Activated CD4-positive, alpha-beta T cell treated with anti-CD3 and anti-CD28 coated beads for 24 hours (primary cell): ENCODE measurements around the gene STOML3.
"Not testable (repeated sequence)": the region's sequence is repeated elsewhere in the genome, so short reads cannot be mapped to it uniquely, and the experiment has no call there.

Experiments used
- DNase-seq, 2 donors: peaks; one replicate each; pipeline ENCODE4 v3.0.0-alpha.2; 2020; ENCODE audit warnings: low read depth in 2 of 2

The STOML3 gene

GRCh38 chr13:38990693-38991092 is at the start of gene STOML3:
Gene STOML3, minus strand, starts transcription at chr13:38990831. Its CDS starts 110 bp downstream, at chr13:38990721.
- DNase-seq: no peak

- DNase-seq: no peak
Observed at GRCh38 chr13:39040206-39040605, 49.6 kb upstream of the STOML3 start.

- DNase-seq: no peak
Observed at GRCh38 chr13:39039041-39039440, 48.4 kb upstream of the STOML3 start.

- DNase-seq: peak; percentile 19 to 23
Observed at GRCh38 chr13:39038569-39039030, 48.0 kb upstream of the STOML3 start.

GRCh38 chr13:39037880-39038568 is 47.4 kb upstream of the STOML3 start, which contains the start of the genes NHLRC3 and PROSER1:
Gene NHLRC3, plus strand, starts transcription at chr13:39038456. Its CDS starts 184 bp downstream, at chr13:39038640.
Gene PROSER1, minus strand, starts transcription at chr13:39038089. Its CDS starts 847 bp downstream, at chr13:39037242.
- peak; percentile 63 to 69 for DNase-seq

- DNase-seq: no peak
Observed at GRCh38 chr13:39037410-39037879, 46.8 kb upstream of the STOML3 start.

- no peak for DNase-seq
Observed at GRCh38 chr13:39036212-39036611, 45.6 kb upstream of the STOML3 start.

GRCh38 chr13:39035799-39036198 is 45.2 kb upstream of the STOML3 start:
- DNase-seq: no peak

- DNase-seq: no peak
Observed at GRCh38 chr13:39035204-39035603, 44.6 kb upstream of the STOML3 start.

- no peak for DNase-seq
Observed at GRCh38 chr13:39034085-39034484, 43.5 kb upstream of the STOML3 start.

- DNase-seq: no peak
Observed at GRCh38 chr13:39032150-39032549, 41.5 kb upstream of the STOML3 start.

- no peak for DNase-seq
Observed at GRCh38 chr13:39025433-39025839, 34.8 kb upstream of the STOML3 start.

- DNase-seq: no peak
Observed at GRCh38 chr13:39023761-39024160, 33.1 kb upstream of the STOML3 start.

GRCh38 chr13:39023316-39023715 is 32.7 kb upstream of the STOML3 start:
- no peak for DNase-seq

- no peak for DNase-seq
Observed at GRCh38 chr13:39020853-39021462, 30.3 kb upstream of the STOML3 start.

- no peak for DNase-seq
Observed at GRCh38 chr13:39016787-39017186, 26.2 kb upstream of the STOML3 start.

- no peak for DNase-seq
Observed at GRCh38 chr13:39016087-39016486, 25.5 kb upstream of the STOML3 start.

- DNase-seq: no peak
Observed at GRCh38 chr13:39013462-39013861, 22.8 kb upstream of the STOML3 start.

GRCh38 chr13:39012608-39013007 is 22.0 kb upstream of the STOML3 start:
- no peak for DNase-seq

GRCh38 chr13:39006371-39007111 is 15.9 kb upstream of the STOML3 start:
- not testable (repeated sequence) for DNase-seq

GRCh38 chr13:38998739-38999138 is 8.1 kb upstream of the STOML3 start:
- DNase-seq: no peak

GRCh38 chr13:38993381-38993780 is 2.8 kb upstream of the STOML3 start:
- no peak for DNase-seq
